B cell (primary cell): Measurements from ENCODE around the gene ELOF1. TPM values are rescaled to one million over a fixed set of nuclear protein-coding genes. Genes with fewer than 3 reads are reported as not detected.

ENCODE experiments used
- ATAC-seq: fragments of 200-7000 bp; cut with Tn5 transposase; one replicate; pipeline ENCODE4 v1.10.0; 2021; ENCODE audit warnings: low read depth, mild to moderate bottlenecking, moderate number of reproducible peaks, moderate library complexity
- CTCF ChIA-PET: fragments of 350-600 bp; sonication (Branson Sonifier 250); formaldehyde crosslinking; loops from one replicate; lab custom pipeline; 2021; ENCODE audit warnings: antibody characterized with exemption, inconsistent platforms; lab: Charles Lee
- POLR2A ChIA-PET: fragments of 350-600 bp; sonication (Branson Sonifier 250); formaldehyde crosslinking; loops from one replicate; lab custom pipeline; 2021; ENCODE audit warnings: antibody characterized with exemption; lab: Charles Lee
- DNase-seq: peaks from one replicate; pipeline ENCODE4 v3.0.0; 2013
- H2AFZ ChIP-seq: 2 replicates; pipeline ENCODE4 v1.6.1; 2012; ENCODE audit warnings: mild to moderate bottlenecking, low read depth, low read length; ENCODE audit not compliant: insufficient read depth, poor library complexity, severe bottlenecking
- H3K27ac ChIP-seq, 2 donors: 1 replicate in 1 of 2; 2 replicates in 1 of 2; pipeline ENCODE4 v1.5.1; 2012 to 2013; ENCODE audit warnings: low read length in 2 of 2, mild to moderate bottlenecking in 2 of 2, moderate library complexity in 1 of 2
- H3K27me3 ChIP-seq, 4 experiments: fragments of 200-600 bp in 1 of 4; sonication (generic) in 1 of 4; replicated peaks in 1 of 4; 1 replicate in 2 of 4; 2 replicates in 2 of 4; pipeline versions ENCODE4 v1.6.1 to v1.7.0; 2013 to 2016; ENCODE audit warnings: low read length in 3 of 4, mild to moderate bottlenecking in 2 of 4, mixed read lengths in 1 of 4, moderate library complexity in 1 of 4; ENCODE audit not compliant: insufficient read depth in 4 of 4, control insufficient read depth in 3 of 4; ENCODE audit errors: control extremely low read depth in 1 of 4
- H3K36me3 ChIP-seq, 2 experiments: replicated peaks in 1 of 2; 1 replicate in 1 of 2; 2 replicates in 1 of 2; pipeline versions ENCODE4 v1.6.1 to v1.7.1; 2013; ENCODE audit warnings: low read length in 1 of 2; ENCODE audit not compliant: insufficient read depth in 2 of 2, control insufficient read depth in 1 of 2; ENCODE audit errors: control extremely low read depth in 1 of 2, extremely low read depth in 1 of 2
- H3K4me1 ChIP-seq, 2 donors: fragments of 200-600 bp in 1 of 2; sonication (generic) in 1 of 2; 1 replicate in 1 of 2; 2 replicates in 1 of 2; pipeline versions ENCODE4 v1.5.1 to v1.6.1; 2013 to 2017; ENCODE audit warnings: low read length in 2 of 2; ENCODE audit not compliant: control insufficient read depth in 2 of 2, insufficient read depth in 2 of 2
- H3K4me2 ChIP-seq: replicated peaks from 2 replicates; pipeline ENCODE3; 2012; ENCODE audit warnings: mild to moderate bottlenecking, low read depth, low read length; ENCODE audit not compliant: poor library complexity, severe bottlenecking
- H3K4me3 ChIP-seq, 5 experiments: fragments of 200-600 bp in 1 of 5; sonication (generic) in 1 of 5; 1 replicate in 3 of 5; 2 replicates in 2 of 5; pipeline versions ENCODE4 v1.5.1 to v1.7.0; 2011 to 2016; ENCODE audit warnings: low read length in 4 of 5, mild to moderate bottlenecking in 4 of 5, low read depth in 2 of 5, control low read depth in 1 of 5, moderate library complexity in 1 of 5; ENCODE audit not compliant: insufficient read depth in 1 of 5; ENCODE audit errors: control extremely low read depth in 1 of 5, extremely low read depth in 1 of 5
- H3K79me2 ChIP-seq: fragments of 200-600 bp; sonication (generic); one replicate; pipeline ENCODE4 v1.6.0; 2016; ENCODE audit warnings: low read length; ENCODE audit not compliant: control insufficient read depth, insufficient read depth
- H3K9ac ChIP-seq: fragments of 200-600 bp; sonication (generic); 2 replicates; pipeline ENCODE4 v1.6.1; 2017; ENCODE audit warnings: mild to moderate bottlenecking, low read length, moderate library complexity
- H3K9me3 ChIP-seq, 3 donors: one replicate each; pipeline versions ENCODE4 v1.6.1 to v1.7.1; 2013; ENCODE audit warnings: low read length in 2 of 3; ENCODE audit not compliant: control insufficient read depth in 2 of 3, insufficient read depth in 1 of 3; ENCODE audit errors: control extremely low read depth in 1 of 3
- H4K20me1 ChIP-seq: 2 replicates; pipeline ENCODE4 v1.6.0; 2012; ENCODE audit warnings: mild to moderate bottlenecking, low read length; ENCODE audit not compliant: insufficient read depth, control insufficient read depth, poor library complexity, severe bottlenecking
- H3K27ac Mint-ChIP-seq: one replicate; pipeline ENCODE4 v1.8.0; 2021; ENCODE audit warnings: mixed read lengths
- H3K27me3 Mint-ChIP-seq: one replicate; pipeline ENCODE4 v1.8.0; 2021; ENCODE audit warnings: mixed read lengths
- H3K4me1 Mint-ChIP-seq: one replicate; pipeline ENCODE4 v1.8.0; 2021; ENCODE audit warnings: mixed read lengths
- H3K4me3 Mint-ChIP-seq: one replicate; pipeline ENCODE4 v1.8.0; 2021; ENCODE audit warnings: mixed read lengths
- H3K9me3 Mint-ChIP-seq: one replicate; pipeline ENCODE4 v1.8.0; 2022; ENCODE audit warnings: mixed read lengths; ENCODE audit not compliant: insufficient read depth
- EZH2 ChIP-seq: IDR thresholded peaks from 2 replicates; pipeline ENCODE4 v1.6.1; 2012; ENCODE audit warnings: borderline replicate concordance, low read depth, mild to moderate bottlenecking, moderate library complexity, low read length; ENCODE audit not compliant: insufficient read depth, poor library complexity, severe bottlenecking
- WGBS: methylation state at CpG from one replicate; pipeline ENCODE4 v1.1.5; 2013; ENCODE audit warnings: missing lambda C conversion rate; ENCODE audit not compliant: insufficient coverage; 5-methylcytosine and 5-hydroxymethylcytosine counted together
- intact Hi-C: fragments of 100-400 bp; cut with micrococcal nuclease; formaldehyde crosslinking; loops from one replicate; pipeline ENCODE4 v1.10.0; 2022
- polyA plus RNA-seq: library from polyadenylated mRNA; depleted of rRNA; stranded (reverse); fragments of >200 nt; gene quantifications from 2 replicates; pipeline ENCODE4 v1.2.3, GENCODE V29; 2012
- total RNA-seq, 2 donors: library from RNA; stranded (reverse); fragments of 120-200 nt in 1 of 2; gene quantifications; 1 replicate in 1 of 2; 2 replicates in 1 of 2; pipeline versions ENCODE4 v1.2.3 to v1.2.4, GENCODE V29; 2013 to 2022
- TF ChIP-seq, protein P1 (sequence below): fragments of 200-600 bp; IDR thresholded peaks from one replicate; pipeline ENCODE4 v1.8.0; 2022; ENCODE audit warnings: antibody characterized with exemption, mild to moderate bottlenecking

The ELOF1 gene
- total and polyA plus RNA-seq, 2 donors (not counting 1 experiment from before 2014, with no cell fraction given): 69.5 to 76.2 TPM

DNA sequence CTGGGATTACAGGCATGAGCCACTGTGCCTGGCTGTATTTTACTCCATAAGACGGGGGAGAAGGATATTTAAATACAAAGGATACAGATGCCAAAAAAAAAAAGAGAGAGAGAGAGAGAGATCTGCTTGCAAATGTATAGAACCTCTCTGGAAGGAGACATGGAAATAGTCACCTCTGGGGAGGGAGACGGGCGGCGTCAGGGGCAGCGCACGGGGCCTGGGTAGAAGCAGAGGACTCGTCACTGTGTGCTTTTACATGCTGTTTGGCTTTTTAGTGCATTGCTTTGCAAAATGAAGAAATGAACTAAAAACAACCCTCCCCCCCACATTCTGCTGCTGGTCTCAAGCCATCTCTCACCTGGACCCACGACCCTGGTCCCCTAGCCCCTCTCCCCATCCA lies 48.6 kb downstream of the ELOF1 start:
- 91% methylated on average over 1 of the region's 8 CpGs for WGBS
- no peak for ATAC-seq
- H3K27me3 Mint-ChIP-seq: no peaks in the 10 kb centered on the region
- peaks cover 6% of the 10 kb centered on the region for H3K4me1 Mint-ChIP-seq
- Histone ChIP-seq H3K27me3 (no peaks in the 10 kb centered on the region), H3K4me2 (no peak overlapping the region), H4K20me1 (no peaks in the 10 kb centered on the region), H3K4me1 (peaks cover 4 to 6% of the 10 kb centered on the region in 2 donors), H3K4me3 (no peak overlapping the region), H3K36me3 (peaks cover 5 to 16% of the 10 kb centered on the region in 2 experiments), H3K79me2 (no peaks in the 10 kb centered on the region), H3K27ac (no peak overlapping the region), H2AFZ (no peak overlapping the region), H3K9me3 (no peaks in the 10 kb centered on the region), H3K9ac (no peak overlapping the region)
- POLR2A ChIA-PET: no interaction called here
- no peak overlapping the region for H3K4me3 Mint-ChIP-seq
- H3K27ac Mint-ChIP-seq: no peak overlapping the region
- intact Hi-C loops: no loop called here
- no peaks in the 10 kb centered on the region for H3K9me3 Mint-ChIP-seq
- no peak for DNase-seq
- CTCF ChIA-PET: no interaction called here
- TF ChIP-seq, protein P1, sequence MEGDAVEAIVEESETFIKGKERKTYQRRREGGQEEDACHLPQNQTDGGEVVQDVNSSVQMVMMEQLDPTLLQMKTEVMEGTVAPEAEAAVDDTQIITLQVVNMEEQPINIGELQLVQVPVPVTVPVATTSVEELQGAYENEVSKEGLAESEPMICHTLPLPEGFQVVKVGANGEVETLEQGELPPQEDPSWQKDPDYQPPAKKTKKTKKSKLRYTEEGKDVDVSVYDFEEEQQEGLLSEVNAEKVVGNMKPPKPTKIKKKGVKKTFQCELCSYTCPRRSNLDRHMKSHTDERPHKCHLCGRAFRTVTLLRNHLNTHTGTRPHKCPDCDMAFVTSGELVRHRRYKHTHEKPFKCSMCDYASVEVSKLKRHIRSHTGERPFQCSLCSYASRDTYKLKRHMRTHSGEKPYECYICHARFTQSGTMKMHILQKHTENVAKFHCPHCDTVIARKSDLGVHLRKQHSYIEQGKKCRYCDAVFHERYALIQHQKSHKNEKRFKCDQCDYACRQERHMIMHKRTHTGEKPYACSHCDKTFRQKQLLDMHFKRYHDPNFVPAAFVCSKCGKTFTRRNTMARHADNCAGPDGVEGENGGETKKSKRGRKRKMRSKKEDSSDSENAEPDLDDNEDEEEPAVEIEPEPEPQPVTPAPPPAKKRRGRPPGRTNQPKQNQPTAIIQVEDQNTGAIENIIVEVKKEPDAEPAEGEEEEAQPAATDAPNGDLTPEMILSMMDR: no peak
- TF ChIP-seq EZH2: no peak

DNA sequence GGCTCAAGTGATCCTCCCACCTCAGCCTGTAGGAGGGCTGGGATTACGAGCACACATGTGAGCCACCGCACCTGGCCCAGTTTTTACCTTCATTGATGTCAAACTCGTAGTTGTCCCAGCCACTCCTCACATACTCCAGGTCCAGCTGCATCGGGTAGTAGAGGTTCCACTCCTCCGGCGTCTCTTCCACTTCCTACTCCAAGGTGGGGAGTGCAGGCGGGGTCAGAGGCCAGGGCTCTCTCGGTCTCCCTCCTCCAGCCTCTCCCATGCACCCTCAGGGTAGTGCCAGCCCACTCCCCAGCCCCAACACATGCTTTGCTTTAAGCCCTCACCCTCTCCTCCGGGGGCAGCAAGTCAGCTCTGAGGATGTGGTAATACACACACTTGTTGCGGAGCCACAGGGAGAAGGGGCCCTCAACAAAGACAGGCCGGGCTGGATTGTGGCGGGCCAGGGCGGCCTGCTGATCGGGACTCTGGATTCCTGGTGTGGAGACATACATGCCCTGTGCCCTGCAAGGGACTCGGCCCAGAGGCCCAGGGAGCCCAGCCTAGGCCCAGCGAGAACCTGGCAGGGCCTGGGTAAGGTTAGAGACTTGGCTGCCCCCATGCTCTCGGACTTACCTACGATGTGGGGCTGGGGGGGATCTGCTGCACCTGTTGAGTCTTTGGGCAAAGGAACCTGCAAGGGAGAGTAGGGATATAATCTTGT lies 51.5 kb downstream of the ELOF1 start:
- Mint-ChIP-seq H3K27me3 (no peaks in the 10 kb centered on the region), H3K4me1 (peaks cover 13% of the 10 kb centered on the region), H3K27ac (no peak overlapping the region), H3K4me3 (peak overlapping the region; percentile 37), H3K9me3 (no peaks in the 10 kb centered on the region)
- ATAC-seq (no peak), DNase-seq (no peak)
- ChIA-PET POLR2A (no interaction called here), CTCF (interaction anchor here (0.5 kb wide), 1 partner anchor 1108 kb away, joined by 3 read pairs; no protein-coding TSS in a partner anchor)
- TF ChIP-seq, protein P1: no peak
- no peak for TF ChIP-seq EZH2
- no peaks in the 10 kb centered on the region for H3K9me3 ChIP-seq
- no peak overlapping the region for H2AFZ ChIP-seq
- no peaks in the 10 kb centered on the region for H3K27me3 ChIP-seq
- intact Hi-C loops: no loop called here
- H3K27ac ChIP-seq: no peak overlapping the region
- WGBS: 95% methylated on average over 13 of the region's 18 CpGs
- no peaks in the 10 kb centered on the region for H4K20me1 ChIP-seq
- H3K4me2 ChIP-seq: no peak overlapping the region
- H3K4me3 ChIP-seq: no peak overlapping the region
- H3K36me3 ChIP-seq: peaks cover 2 to 5% of the 10 kb centered on the region in 2 experiments
- H3K4me1 ChIP-seq: peaks cover 9 to 13% of the 10 kb centered on the region in 2 donors
- peaks cover 3% of the 10 kb centered on the region for H3K79me2 ChIP-seq
- no peak overlapping the region for H3K9ac ChIP-seq
